KBM-7 (cell line): ENCODE results near the gene LIPF.
"Not testable (repeated sequence)": the region's sequence is repeated elsewhere in the genome, so short reads cannot be mapped to it uniquely, and the experiment has no call there.

Experiments
- DNase-seq: peaks from one replicate; pipeline ENCODE4 v3.0.0-alpha.2; 2015
- in situ Hi-C: fragments of 300-500 bp; cut with MboI; formaldehyde crosslinking; loops from 2 replicates; pipeline ENCODE4 v1.14.3; 2020; ENCODE audit warnings: low sequenced_read_pairs, low pct_unique_long_range_greater_than_20kb, mixed read lengths

LIPF gene, protein sequence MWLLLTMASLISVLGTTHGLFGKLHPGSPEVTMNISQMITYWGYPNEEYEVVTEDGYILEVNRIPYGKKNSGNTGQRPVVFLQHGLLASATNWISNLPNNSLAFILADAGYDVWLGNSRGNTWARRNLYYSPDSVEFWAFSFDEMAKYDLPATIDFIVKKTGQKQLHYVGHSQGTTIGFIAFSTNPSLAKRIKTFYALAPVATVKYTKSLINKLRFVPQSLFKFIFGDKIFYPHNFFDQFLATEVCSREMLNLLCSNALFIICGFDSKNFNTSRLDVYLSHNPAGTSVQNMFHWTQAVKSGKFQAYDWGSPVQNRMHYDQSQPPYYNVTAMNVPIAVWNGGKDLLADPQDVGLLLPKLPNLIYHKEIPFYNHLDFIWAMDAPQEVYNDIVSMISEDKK

GRCh38 chr10:88664142-88664541, at the start of gene LIPF:
Gene LIPF (plus strand): TSS chr10:88664442. CDS start chr10:88667298, 2,856 bp downstream.
- in situ Hi-C loops = no loop called here
- DNase-seq = no peak

- no peak for DNase-seq
- in situ Hi-C loops = no loop called here
Observed at GRCh38 chr10:88616250-88616977, 47.8 kb upstream of the LIPF start.

DNA sequence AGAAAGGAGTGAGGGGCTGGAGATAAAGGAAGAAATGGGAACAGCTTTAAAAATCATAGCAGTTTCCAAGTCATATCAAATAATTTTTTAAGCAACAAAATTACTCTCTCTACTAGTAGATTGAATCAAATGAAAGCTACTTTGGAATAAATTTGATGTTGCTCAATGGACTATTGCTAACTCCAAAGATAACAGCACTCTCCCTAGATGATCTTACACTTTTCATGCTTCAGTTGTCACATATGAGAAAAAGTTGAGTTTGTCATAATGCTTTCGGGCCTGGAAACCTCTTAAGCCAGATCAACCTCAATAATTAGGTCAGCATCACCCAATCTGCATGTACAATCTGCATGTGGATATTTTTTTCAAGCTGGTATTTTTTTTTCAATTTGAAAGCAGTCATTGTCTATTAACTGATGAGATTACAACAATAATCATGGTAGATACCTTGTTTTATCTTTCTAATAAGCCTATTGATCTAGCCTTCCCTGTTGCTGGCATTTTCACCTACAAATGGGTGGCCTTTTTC, 46.4 kb upstream of the LIPF start:
- DNase-seq = no peak
- in situ Hi-C loops = no loop called here

GRCh38 chr10:88618496-88618895, 45.7 kb upstream of the LIPF start:
- in situ Hi-C loops = no loop called here
- DNase-seq = no peak

- no peak for DNase-seq
- in situ Hi-C loops = no loop called here
Observed at GRCh38 chr10:88620441-88620840, 43.8 kb upstream of the LIPF start.

DNA sequence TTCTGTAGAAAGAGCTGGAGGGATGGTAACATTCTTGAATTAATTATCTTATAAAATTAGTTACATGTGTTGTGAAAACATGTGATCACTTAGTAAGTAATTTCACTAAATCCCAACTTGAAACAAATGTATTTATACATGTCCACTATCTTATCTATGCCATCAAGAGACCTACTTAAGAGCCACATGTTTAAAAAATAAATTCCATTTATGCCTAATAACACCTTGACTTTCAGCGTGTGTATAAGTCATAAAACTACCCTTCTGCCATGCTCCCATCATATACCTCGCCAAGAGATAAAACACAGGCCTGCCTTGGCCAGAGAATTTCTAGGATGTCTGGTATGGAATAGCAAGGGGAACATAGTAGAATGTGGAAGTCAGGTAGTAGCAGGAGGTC, 40.4 kb upstream of the LIPF start:
- DNase-seq = no peak
- in situ Hi-C loops = no loop called here

DNA sequence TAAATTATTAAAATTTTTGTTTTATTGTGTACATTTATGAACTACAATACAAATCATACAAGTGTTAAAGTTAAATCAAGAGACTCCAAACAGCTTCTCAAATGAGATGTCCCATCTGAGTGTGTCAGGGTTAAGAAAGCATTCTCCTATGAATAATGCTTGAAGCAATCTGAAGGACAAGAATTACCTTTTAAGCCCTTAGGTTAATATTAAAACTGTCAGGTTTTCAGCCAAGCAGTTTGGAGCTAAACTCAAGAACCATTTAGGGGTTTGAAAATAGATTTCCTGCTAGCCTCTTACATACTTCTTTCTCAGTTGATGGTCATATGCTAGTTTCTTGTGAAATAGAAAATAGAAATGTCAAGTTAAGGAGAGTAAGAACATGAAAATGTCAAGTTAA, 39.4 kb upstream of the LIPF start:
- in situ Hi-C loops = no loop called here
- no peak for DNase-seq

GRCh38 chr10:88640186-88640585, 24.1 kb upstream of the LIPF start:
- in situ Hi-C loops = no loop called here
- no peak for DNase-seq

GRCh38 chr10:88642209-88642608, 22.0 kb upstream of the LIPF start:
- no peak for DNase-seq
- in situ Hi-C loops = no loop called here

GRCh38 chr10:88642963-88643362, 21.3 kb upstream of the LIPF start:
- no peak for DNase-seq
- in situ Hi-C loops = no loop called here

DNA sequence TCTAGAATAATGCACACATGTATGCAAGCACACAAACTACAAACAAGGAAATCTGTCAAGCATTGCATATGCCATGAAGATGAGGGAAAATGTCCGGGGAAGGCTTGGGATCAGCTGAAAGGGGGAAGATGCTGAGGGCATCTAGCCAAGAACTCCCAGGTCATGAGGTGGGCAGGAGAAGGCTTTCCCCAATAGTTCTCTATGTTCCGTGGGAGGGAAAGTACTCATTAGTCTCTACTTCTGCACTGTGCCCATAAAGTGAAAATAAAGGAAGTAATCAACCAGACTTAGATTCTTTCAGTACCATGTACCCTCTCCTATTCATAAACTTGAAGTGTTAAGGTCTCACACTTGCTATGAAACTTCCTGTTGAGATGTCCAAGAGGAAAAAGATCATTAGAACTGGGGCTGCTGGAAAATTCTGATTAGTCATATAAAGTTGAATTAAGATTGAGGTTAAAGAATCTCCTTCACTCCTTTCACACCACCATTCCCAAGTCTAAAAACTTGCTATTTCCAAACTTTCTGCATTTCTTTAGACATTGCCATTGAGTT, 17.1 kb upstream of the LIPF start:
- in situ Hi-C loops = no loop called here
- DNase-seq = peak; percentile 14

- no peak for DNase-seq
- in situ Hi-C loops = no loop called here
Observed at GRCh38 chr10:88651101-88651551, 13.1 kb upstream of the LIPF start.

DNA sequence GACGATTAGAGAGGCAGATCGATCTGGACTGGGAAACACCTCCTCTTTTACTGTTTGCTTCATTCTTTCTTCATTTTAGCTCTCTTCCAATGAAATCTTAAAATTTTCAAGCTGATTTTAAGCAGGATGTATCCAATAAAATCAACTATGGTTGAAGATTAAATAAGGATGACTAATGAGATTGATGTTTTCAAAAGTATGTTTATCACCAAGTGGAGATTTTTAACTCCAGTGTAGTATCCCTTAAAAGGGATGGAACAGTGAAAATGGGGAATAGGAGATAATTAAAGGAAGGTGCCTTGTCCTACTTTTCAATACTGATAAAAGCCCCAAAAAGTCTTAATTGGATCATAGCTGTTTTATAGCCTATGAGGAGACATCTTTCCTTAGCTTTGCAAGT, 11.6 kb upstream of the LIPF start:
- in situ Hi-C loops = no loop called here
- DNase-seq = no peak

DNA sequence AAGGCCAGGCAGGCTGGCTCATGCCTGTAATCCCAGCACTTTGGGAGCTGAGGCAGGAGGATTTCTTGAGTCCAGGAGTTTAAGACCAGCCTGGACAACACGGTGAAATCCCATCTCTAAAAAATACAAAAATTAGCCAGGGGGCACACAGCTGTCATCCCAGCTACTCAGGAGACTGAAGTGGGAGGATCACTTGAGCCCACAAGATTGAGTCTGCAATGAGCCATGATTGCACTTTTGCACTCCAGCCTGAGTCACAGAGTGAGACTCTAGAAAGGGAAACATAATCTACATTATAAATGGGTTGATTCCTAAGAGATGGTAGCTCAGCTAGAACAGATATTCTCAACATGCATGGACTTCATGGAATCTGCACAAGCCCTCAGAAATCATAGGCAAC, 6.3 kb upstream of the LIPF start:
- in situ Hi-C loops = no loop called here

DNA sequence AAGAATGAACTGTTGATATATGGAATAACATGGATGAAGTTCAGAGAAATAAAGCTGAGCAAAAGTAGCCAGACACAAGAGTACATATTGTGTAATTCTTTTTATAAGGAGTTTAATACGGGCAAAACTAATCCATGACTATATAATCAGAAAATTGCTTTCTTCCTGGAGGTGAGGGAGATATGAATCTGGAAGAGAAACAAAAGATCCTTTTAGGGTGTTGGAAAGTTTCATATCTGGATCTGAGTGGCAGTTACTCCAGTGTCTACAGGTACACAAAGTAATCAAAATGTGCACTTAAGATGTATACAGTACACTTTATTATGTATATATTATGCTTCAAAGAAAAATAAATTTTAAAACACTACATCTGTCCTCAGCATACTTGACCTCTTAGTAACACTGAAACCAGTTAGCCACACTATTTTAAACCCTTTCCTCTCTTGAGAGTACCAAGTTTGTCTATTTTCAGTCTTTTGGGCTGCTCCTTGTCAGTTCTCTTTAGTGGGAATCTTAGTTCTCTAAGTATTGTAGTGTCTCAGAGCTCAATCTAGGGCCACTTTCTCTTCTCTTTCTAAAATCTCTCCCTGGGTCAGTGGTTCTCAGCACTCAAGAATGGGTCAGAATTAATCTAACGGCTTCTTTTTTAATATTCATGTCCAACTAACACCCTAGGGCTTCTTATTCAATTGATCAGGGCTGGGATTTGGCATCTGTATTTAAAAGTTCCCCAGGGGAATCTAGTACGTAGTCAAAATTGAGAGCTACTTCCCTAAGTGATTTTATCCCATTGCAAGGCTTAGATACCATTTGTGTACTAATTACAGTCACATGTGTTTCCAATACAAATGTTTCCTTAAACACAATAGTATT, 4.3 kb upstream of the LIPF start:
- no peak for DNase-seq
- in situ Hi-C loops = no loop called here

More for the DNA sequence above, 6.3 kb upstream of the LIPF start:
- DNase-seq = no peak

DNA sequence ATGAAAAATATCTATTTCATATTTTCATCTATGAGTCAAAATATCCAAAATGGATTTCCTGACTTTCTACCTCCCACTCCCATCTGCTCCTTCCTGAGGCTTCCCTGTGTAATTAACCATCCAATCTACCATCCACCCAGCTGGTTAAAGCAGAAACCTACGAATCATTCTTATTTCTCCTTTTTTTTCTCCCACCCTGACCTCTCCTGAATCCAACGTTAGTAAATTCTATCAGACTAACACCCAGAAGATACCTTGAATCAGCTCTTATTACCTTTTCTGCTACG, 3.7 kb upstream of the LIPF start:
- no peak for DNase-seq
- in situ Hi-C loops = no loop called here

DNA sequence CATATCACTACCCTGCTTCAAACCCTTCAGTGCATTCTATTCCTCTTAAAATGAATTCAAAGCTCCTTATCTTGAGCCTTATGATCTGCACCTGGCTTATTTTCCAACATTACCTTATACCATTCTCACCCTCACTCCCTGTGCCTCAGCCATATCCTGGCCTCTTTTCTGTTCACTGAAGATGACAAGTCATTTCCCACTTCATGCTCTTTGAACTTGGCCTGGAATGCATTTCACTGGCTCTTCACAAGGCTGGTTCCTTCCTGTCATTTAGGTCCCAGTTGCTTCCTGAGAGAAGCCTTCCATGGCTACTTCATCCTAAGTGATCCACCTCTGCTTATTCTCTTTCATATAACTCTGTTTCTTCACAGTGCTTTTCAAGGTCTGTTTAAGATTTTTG, 3.2 kb upstream of the LIPF start:
- in situ Hi-C loops = no loop called here
- DNase-seq = no peak

GRCh38 chr10:88661577-88661976, 2.7 kb upstream of the LIPF start:
- no peak for DNase-seq
- in situ Hi-C loops = no loop called here

- in situ Hi-C loops, DNase-seq: not testable (repeated sequence)
Observed at GRCh38 chr10:88663153-88663552, 1.1 kb upstream of the LIPF start.
